K562 treated with DMSO at 1 percent for 24 hours (cell line): ENCODE measurements around the gene BCL7B. TPM values are rescaled to one million over a fixed set of nuclear protein-coding genes. Genes with fewer than 3 reads are reported as not detected.

Experiments
- total RNA-seq: library from RNA; unstranded; fragments of 300-600 nt; gene quantifications from 2 replicates; pipeline ENCODE4 v1.2.3, GENCODE V29; 2022; ENCODE audit warnings: low read depth; ENCODE audit not compliant: insufficient read depth

BCL7B gene
- total RNA-seq: 95.2 and 104 TPM in 2 replicates

DNA sequence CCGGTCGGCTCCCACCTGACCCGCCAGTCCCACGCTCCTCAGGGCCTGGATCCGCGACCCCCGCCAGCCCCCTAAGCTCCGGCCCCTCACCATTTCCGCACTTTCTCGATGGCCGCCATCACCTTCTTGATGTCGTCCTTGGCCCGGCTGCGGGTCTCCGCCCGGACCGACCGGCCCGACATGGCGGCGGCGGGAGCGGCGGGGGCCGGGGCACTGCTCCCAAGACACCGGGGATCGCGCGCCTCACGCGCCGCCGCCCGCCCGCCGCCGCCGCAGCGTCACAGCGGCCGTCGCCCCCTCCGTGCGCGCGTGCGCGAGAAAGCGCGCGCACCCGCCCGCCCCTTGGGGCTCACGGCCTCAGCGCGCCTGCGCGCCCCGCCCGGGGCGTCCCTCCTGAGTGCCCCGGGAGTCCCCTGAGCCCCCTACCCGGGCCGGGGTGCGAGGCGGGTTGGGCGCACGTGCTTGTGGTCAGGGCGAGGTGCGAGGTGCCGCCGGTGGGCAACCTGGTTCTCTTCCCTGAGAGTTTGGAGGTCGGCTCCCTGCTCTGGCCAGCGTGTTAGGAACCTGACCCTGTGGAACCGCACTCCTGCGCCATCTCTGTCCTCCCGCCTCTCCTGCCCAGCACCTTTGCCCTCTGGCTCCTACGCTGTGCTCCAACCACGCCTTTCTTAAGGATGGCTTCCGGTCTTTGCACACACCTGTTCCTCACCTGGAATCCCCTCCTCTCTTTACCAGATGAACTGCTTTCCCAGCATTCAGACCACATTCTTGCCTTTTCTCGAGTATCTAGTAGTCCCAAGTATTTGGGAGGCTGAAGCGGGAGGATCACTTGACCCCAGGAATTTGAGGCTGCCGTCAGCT, at the start of gene BCL7B:
Gene BCL7B, minus strand, starts transcription at position 294 of the 861 bp plus-strand sequence. Its CDS starts 112 bp downstream, at position 182.

DNA sequence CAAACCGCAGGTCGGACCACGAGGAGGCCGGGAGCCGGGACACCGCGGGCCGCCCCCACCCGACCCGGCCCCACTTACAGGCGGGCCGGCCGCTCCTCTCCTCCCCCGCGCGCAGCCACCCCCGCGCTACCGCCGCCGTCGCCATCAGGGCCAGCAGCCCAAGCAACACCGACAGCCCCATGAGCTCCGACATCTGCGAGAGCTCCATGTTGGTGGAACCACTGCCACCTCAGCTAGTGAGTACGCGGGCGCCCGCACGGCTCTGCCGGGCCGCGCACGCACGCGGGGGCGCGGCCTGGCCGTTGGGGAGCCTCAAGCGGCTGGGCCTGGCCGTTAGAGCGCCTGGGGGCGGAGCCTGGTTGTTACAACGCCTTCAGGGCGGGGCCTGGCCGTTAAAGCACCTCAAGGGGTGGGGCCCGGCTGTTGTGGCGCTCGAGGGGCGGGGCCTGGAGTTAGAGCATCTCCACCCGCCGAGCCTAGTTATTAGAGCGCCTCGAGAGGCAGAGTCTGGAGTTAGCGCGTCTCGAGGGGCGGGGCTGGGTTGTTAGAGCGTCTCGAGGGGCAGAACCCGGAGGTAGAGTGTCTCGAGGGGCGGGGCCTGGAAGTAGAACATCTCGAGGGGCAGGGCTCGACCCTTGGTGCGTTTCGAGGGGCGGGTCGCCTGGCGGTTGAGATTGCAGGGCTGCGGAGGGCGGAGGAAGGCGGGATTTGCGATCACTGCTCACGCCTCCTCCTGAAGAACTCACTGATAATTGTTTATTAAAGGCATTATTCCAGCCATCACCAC, 21.0 kb upstream of the BCL7B start, which contains the start of gene TBL2:
Gene TBL2, minus strand, starts transcription at position 238 of the 787 bp plus-strand sequence. Its CDS starts 30 bp downstream, at position 208.

DNA sequence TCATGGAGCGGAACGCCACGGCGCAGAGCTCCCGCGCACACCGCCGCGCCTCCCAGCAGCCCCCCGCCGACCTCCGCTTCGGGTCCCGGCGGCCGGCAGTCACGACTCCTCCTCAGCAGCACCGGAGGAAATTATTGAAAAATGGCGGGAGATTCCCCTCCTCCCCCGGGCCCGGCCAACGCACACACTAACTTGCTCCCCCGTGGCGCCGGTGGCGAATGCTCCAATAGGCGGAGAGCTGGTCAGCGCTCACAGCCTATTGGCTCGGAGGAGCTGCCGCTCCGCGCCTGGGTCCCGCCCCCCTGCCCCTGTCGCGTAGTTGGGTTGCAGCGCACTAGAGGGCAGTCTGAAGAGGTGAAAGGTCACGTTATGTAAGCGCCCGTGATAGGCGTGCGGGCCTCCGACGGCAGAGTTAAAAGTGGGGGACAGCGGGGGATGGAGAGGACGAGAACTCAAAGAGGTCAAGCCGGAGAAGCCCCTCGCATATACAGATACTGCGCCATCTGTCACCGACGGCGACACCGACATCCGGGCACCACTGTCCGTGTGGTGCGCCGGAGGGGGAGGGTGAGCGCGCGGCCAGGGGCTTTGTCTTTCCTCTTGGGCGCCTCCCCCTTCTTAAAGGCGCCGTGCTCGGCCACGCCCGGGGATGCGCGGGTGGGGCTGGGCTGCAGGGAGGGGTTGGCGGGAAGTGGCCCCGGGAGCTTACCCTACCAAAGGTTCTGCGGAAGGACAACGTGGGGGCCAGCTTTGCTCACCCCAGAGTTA, 35.2 kb downstream of the BCL7B start, which contains the start of gene BAZ1B:
Gene BAZ1B, minus strand, starts transcription at position 189 of the 768 bp plus-strand sequence. CDS start 360 bp downstream, outside the sequence.

Other genes starting within 250 kb of the BCL7B start
- 109 and 117 TPM in 2 replicates for gene NSUN5, start 248.9 kb downstream of the BCL7B start, total RNA-seq
- gene TRIM50, start 229.6 kb downstream of the BCL7B start, total RNA-seq: not detected in 2 replicates
- gene FKBP6, start 229.5 kb downstream of the BCL7B start, total RNA-seq: not detected in 2 replicates
- 2.4 and 3.2 TPM in 2 replicates for gene FZD9, start 123.9 kb downstream of the BCL7B start, total RNA-seq
- gene BAZ1B, start 35.4 kb downstream of the BCL7B start, total RNA-seq: 56.9 and 63.3 TPM in 2 replicates
- gene TBL2, start 20.9 kb upstream of the BCL7B start, total RNA-seq: 81.6 and 88.0 TPM in 2 replicates
- gene MLXIPL, start 66.8 kb upstream of the BCL7B start, total RNA-seq: 26.1 and 30.0 TPM in 2 replicates
- 2.7 and 4.3 TPM in 2 replicates for gene VPS37D, start 110.1 kb upstream of the BCL7B start, total RNA-seq
- 7.5 and 8.2 TPM in 2 replicates for gene DNAJC30, start 125.8 kb upstream of the BCL7B start, total RNA-seq
- 116 and 120 TPM in 2 replicates for gene BUD23, start 125.9 kb upstream of the BCL7B start, total RNA-seq
- gene STX1A, start 162.0 kb upstream of the BCL7B start, total RNA-seq: 11.9 and 16.2 TPM in 2 replicates
- 23.5 and 24.1 TPM in 2 replicates for gene ABHD11, start 181.1 kb upstream of the BCL7B start, total RNA-seq
- gene CLDN3, start 212.6 kb upstream of the BCL7B start, total RNA-seq: not detected in 2 replicates